ENCODE measurements around the gene ETNPPL.

- TF ChIP-seq POLR2AphosphoS5 (IDR thresholded peaks at IDR 0.05; ENCODE audit: low read depth, low read length): no peak
- no peak for TF ChIP-seq TAF1 (IDR thresholded peaks at IDR 0.05; ENCODE audit: borderline replicate concordance, insufficient read depth, low read length)
- TF ChIP-seq REST (IDR thresholded peaks at IDR 0.05; ENCODE audit: insufficient read depth in 1 of 2, low read depth in 2 of 2, low read length in 2 of 2): no peak
- no peak for TF ChIP-seq FOXP2 (optimal IDR thresholded peaks at IDR 0.05; ENCODE audit: borderline replicate concordance, extremely low read depth, extremely low read length, insufficient read depth)
Observed at GRCh38 chr4:108702960-108703359, 59.9 kb downstream of the ETNPPL start.

All from PFSK-1 (cell line).